ENCODE data around the gene ROM1.
"Not testable (repeated sequence)": the region's sequence is repeated elsewhere in the genome, so short reads cannot be mapped to it uniquely, and the experiment has no call there.

ROM1 gene

GRCh38 chr11:62607714-62608113 lies 5.3 kb upstream of the ROM1 start:
- Histone ChIP-seq H3K9me3 (ENCODE audit: control insufficient read depth, low read length) (no peaks in the 10 kb centered on the region), H3K4me1 (ENCODE audit: control insufficient read depth, insufficient read depth, low read length) (peaks cover 26% of the 10 kb centered on the region), H3K4me3 (ENCODE audit: insufficient read depth, low read depth, low read length) (no peak overlapping the region), H3K27ac (ENCODE audit: insufficient read depth, low read depth, low read length, poor library complexity, severe bottlenecking) (no peak overlapping the region), H3K36me3 (ENCODE audit: control insufficient read depth, insufficient read depth, low read length) (no peaks in the 10 kb centered on the region), H3K27me3 (ENCODE audit: control insufficient read depth, insufficient read depth, low read length, poor library complexity, severe bottlenecking) (peaks cover 20% of the 10 kb centered on the region)
- 88% methylated on average over 4 of the region's 4 CpGs for WGBS, 2 experiments

GRCh38 chr11:62608776-62609175 lies 4.3 kb upstream of the ROM1 start:
- 92 to 93% methylated on average over 12 of the region's 12 CpGs for WGBS, 2 experiments
- H3K4me3 ChIP-seq (ENCODE audit: insufficient read depth, low read depth, low read length), result no peak overlapping the region
- H3K9me3 ChIP-seq (ENCODE audit: control insufficient read depth, low read length), result no peaks in the 10 kb centered on the region
- no peaks in the 10 kb centered on the region for H3K36me3 ChIP-seq (ENCODE audit: control insufficient read depth, insufficient read depth, low read length)
- H3K4me1 ChIP-seq (ENCODE audit: control insufficient read depth, insufficient read depth, low read length), result peaks cover 26% of the 10 kb centered on the region
- H3K27me3 ChIP-seq (ENCODE audit: control insufficient read depth, insufficient read depth, low read length, poor library complexity, severe bottlenecking), result peaks cover 9% of the 10 kb centered on the region
- H3K27ac ChIP-seq (ENCODE audit: insufficient read depth, low read depth, low read length, poor library complexity, severe bottlenecking), result no peak overlapping the region

- Histone ChIP-seq H3K4me3 (ENCODE audit: insufficient read depth, low read depth, low read length) (no peak overlapping the region), H3K9me3 (ENCODE audit: control insufficient read depth, low read length) (no peaks in the 10 kb centered on the region), H3K4me1 (ENCODE audit: control insufficient read depth, insufficient read depth, low read length) (peaks cover 12% of the 10 kb centered on the region), H3K36me3 (ENCODE audit: control insufficient read depth, insufficient read depth, low read length) (no peaks in the 10 kb centered on the region), H3K27me3 (ENCODE audit: control insufficient read depth, insufficient read depth, low read length, poor library complexity, severe bottlenecking) (peaks cover 6% of the 10 kb centered on the region), H3K27ac (ENCODE audit: insufficient read depth, low read depth, low read length, poor library complexity, severe bottlenecking) (no peak overlapping the region)
- 92 to 94% methylated on average over 6 of the region's 6 CpGs for WGBS, 2 experiments
Observed at GRCh38 chr11:62610403-62610802, 2.7 kb upstream of the ROM1 start.

- WGBS, 2 experiments, result 78 to 82% methylated on average over 24 to 28 of the region's 28 CpGs
- peak overlapping the region; percentile 63 for H3K4me3 ChIP-seq (ENCODE audit: insufficient read depth, low read depth, low read length)
- H3K9me3 ChIP-seq (ENCODE audit: control insufficient read depth, low read length), result no peaks in the 10 kb centered on the region
- H3K27ac ChIP-seq (ENCODE audit: insufficient read depth, low read depth, low read length, poor library complexity, severe bottlenecking), result no peak overlapping the region
- H3K4me1 ChIP-seq (ENCODE audit: control insufficient read depth, insufficient read depth, low read length), result peaks cover 11% of the 10 kb centered on the region
- H3K27me3 ChIP-seq (ENCODE audit: control insufficient read depth, insufficient read depth, low read length, poor library complexity, severe bottlenecking), result peaks cover 6% of the 10 kb centered on the region
- no peaks in the 10 kb centered on the region for H3K36me3 ChIP-seq (ENCODE audit: control insufficient read depth, insufficient read depth, low read length)
Observed at GRCh38 chr11:62610814-62611704, 2.0 kb upstream of the ROM1 start.

- Histone ChIP-seq H3K4me3 (ENCODE audit: insufficient read depth, low read depth, low read length) (peak overlapping the region; percentile 63), H3K27me3 (ENCODE audit: control insufficient read depth, insufficient read depth, low read length, poor library complexity, severe bottlenecking) (peaks cover 6% of the 10 kb centered on the region), H3K36me3 (ENCODE audit: control insufficient read depth, insufficient read depth, low read length) (no peaks in the 10 kb centered on the region), H3K9me3 (ENCODE audit: control insufficient read depth, low read length) (no peaks in the 10 kb centered on the region), H3K4me1 (ENCODE audit: control insufficient read depth, insufficient read depth, low read length) (peaks cover 11% of the 10 kb centered on the region), H3K27ac (ENCODE audit: insufficient read depth, low read depth, low read length, poor library complexity, severe bottlenecking) (no peak overlapping the region)
- WGBS, 2 experiments, result 7 to 8% methylated on average over 34 of the region's 34 CpGs
Observed at GRCh38 chr11:62611705-62612365, 1.2 kb upstream of the ROM1 start.

GRCh38 chr11:62613291-62613778 lies 278 bp downstream of the ROM1 start:
- peak overlapping the region; percentile 3 for H3K27ac ChIP-seq (ENCODE audit: insufficient read depth, low read depth, low read length, poor library complexity, severe bottlenecking)
- WGBS, 2 experiments, result 88% methylated on average over 15 of the region's 15 CpGs
- H3K4me1 ChIP-seq (ENCODE audit: control insufficient read depth, insufficient read depth, low read length), result peaks cover 11% of the 10 kb centered on the region
- H3K4me3 ChIP-seq (ENCODE audit: insufficient read depth, low read depth, low read length), result no peak overlapping the region
- no peaks in the 10 kb centered on the region for H3K36me3 ChIP-seq (ENCODE audit: control insufficient read depth, insufficient read depth, low read length)
- peaks cover 6% of the 10 kb centered on the region for H3K27me3 ChIP-seq (ENCODE audit: control insufficient read depth, insufficient read depth, low read length, poor library complexity, severe bottlenecking)
- H3K9me3 ChIP-seq (ENCODE audit: control insufficient read depth, low read length), result no peaks in the 10 kb centered on the region

GRCh38 chr11:62614275-62614674 lies 1.2 kb downstream of the ROM1 start:
- Histone ChIP-seq H3K4me3 (ENCODE audit: insufficient read depth, low read depth, low read length) (no peak overlapping the region), H3K27me3 (ENCODE audit: control insufficient read depth, insufficient read depth, low read length, poor library complexity, severe bottlenecking) (peaks cover 6% of the 10 kb centered on the region), H3K36me3 (ENCODE audit: control insufficient read depth, insufficient read depth, low read length) (no peaks in the 10 kb centered on the region), H3K4me1 (ENCODE audit: control insufficient read depth, insufficient read depth, low read length) (peaks cover 11% of the 10 kb centered on the region), H3K27ac (ENCODE audit: insufficient read depth, low read depth, low read length, poor library complexity, severe bottlenecking) (no peak overlapping the region), H3K9me3 (ENCODE audit: control insufficient read depth, low read length) (no peaks in the 10 kb centered on the region)
- 84 to 86% methylated on average over 8 of the region's 8 CpGs for WGBS, 2 experiments

GRCh38 chr11:62615521-62615920 lies 2.5 kb downstream of the ROM1 start:
- H3K36me3 ChIP-seq (ENCODE audit: control insufficient read depth, insufficient read depth, low read length), result no peaks in the 10 kb centered on the region
- no peak overlapping the region for H3K4me3 ChIP-seq (ENCODE audit: insufficient read depth, low read depth, low read length)
- no peaks in the 10 kb centered on the region for H3K9me3 ChIP-seq (ENCODE audit: control insufficient read depth, low read length)
- H3K27ac ChIP-seq (ENCODE audit: insufficient read depth, low read depth, low read length, poor library complexity, severe bottlenecking), result no peak overlapping the region
- H3K27me3 ChIP-seq (ENCODE audit: control insufficient read depth, insufficient read depth, low read length, poor library complexity, severe bottlenecking), result peaks cover 6% of the 10 kb centered on the region
- H3K4me1 ChIP-seq (ENCODE audit: control insufficient read depth, insufficient read depth, low read length), result peaks cover 14% of the 10 kb centered on the region
- WGBS, 2 experiments, result 92 to 97% methylated on average over 7 of the region's 7 CpGs

- H3K4me3 ChIP-seq (ENCODE audit: insufficient read depth, low read depth, low read length); H3K27me3 ChIP-seq (ENCODE audit: control insufficient read depth, insufficient read depth, low read length, poor library complexity, severe bottlenecking); H3K9me3 ChIP-seq (ENCODE audit: control insufficient read depth, low read length); H3K36me3 ChIP-seq (ENCODE audit: control insufficient read depth, insufficient read depth, low read length); H3K27ac ChIP-seq (ENCODE audit: insufficient read depth, low read depth, low read length, poor library complexity, severe bottlenecking); H3K4me1 ChIP-seq (ENCODE audit: control insufficient read depth, insufficient read depth, low read length): not testable (repeated sequence)
- 95 to 98% methylated on average over 14 of the region's 14 CpGs for WGBS, 2 experiments
Observed at GRCh38 chr11:62616957-62617356, 3.9 kb downstream of the ROM1 start.

GRCh38 chr11:62621027-62621566 lies 8.0 kb downstream of the ROM1 start:
- peak overlapping the region; percentile 65 for H3K27ac ChIP-seq (ENCODE audit: insufficient read depth, low read depth, low read length, poor library complexity, severe bottlenecking)
- H3K9me3 ChIP-seq (ENCODE audit: control insufficient read depth, low read length), result no peaks in the 10 kb centered on the region
- no peaks in the 10 kb centered on the region for H3K27me3 ChIP-seq (ENCODE audit: control insufficient read depth, insufficient read depth, low read length, poor library complexity, severe bottlenecking)
- H3K36me3 ChIP-seq (ENCODE audit: control insufficient read depth, insufficient read depth, low read length), result peaks cover 7% of the 10 kb centered on the region
- WGBS, 2 experiments, result 35 to 44% methylated on average over 7 to 8 of the region's 8 CpGs
- peaks cover 10% of the 10 kb centered on the region for H3K4me1 ChIP-seq (ENCODE audit: control insufficient read depth, insufficient read depth, low read length)
- H3K4me3 ChIP-seq (ENCODE audit: insufficient read depth, low read depth, low read length), result peak overlapping the region; percentile 69
